Measurements from ENCODE around the gene KIAA0319L. TPM values are rescaled to one million over a fixed set of nuclear protein-coding genes. Genes with fewer than 3 reads are reported as not detected.
"Not testable (repeated sequence)": the region's sequence is repeated elsewhere in the genome, so short reads cannot be mapped to it uniquely, and the experiment has no call there.

KIAA0319L gene
- total RNA-seq, 1 donor from 2014 or later: 74.7 TPM

GRCh38 chr1:35585281-35585680 lies 28.1 kb upstream of the KIAA0319L start:
- H3K36me3 Mint-ChIP-seq (ENCODE audit: unreplicated experiment): no peaks in the 10 kb centered on the region
- peaks cover 3% of the 10 kb centered on the region for H3K9me3 Mint-ChIP-seq (ENCODE audit: unreplicated experiment)
- H3K27me3 Mint-ChIP-seq (ENCODE audit: unreplicated experiment): peaks cover 8% of the 10 kb centered on the region
- no peak overlapping the region for H3K27ac Mint-ChIP-seq (ENCODE audit: unreplicated experiment)
- H3K4me3 Mint-ChIP-seq (ENCODE audit: unreplicated experiment): no peak overlapping the region
- no peak for DNase-seq
- H3K4me1 Mint-ChIP-seq (ENCODE audit: low read depth, unreplicated experiment): peaks cover 2% of the 10 kb centered on the region
- TF ChIP-seq, protein P1, sequence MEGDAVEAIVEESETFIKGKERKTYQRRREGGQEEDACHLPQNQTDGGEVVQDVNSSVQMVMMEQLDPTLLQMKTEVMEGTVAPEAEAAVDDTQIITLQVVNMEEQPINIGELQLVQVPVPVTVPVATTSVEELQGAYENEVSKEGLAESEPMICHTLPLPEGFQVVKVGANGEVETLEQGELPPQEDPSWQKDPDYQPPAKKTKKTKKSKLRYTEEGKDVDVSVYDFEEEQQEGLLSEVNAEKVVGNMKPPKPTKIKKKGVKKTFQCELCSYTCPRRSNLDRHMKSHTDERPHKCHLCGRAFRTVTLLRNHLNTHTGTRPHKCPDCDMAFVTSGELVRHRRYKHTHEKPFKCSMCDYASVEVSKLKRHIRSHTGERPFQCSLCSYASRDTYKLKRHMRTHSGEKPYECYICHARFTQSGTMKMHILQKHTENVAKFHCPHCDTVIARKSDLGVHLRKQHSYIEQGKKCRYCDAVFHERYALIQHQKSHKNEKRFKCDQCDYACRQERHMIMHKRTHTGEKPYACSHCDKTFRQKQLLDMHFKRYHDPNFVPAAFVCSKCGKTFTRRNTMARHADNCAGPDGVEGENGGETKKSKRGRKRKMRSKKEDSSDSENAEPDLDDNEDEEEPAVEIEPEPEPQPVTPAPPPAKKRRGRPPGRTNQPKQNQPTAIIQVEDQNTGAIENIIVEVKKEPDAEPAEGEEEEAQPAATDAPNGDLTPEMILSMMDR (IDR thresholded peaks at IDR 0.05; ENCODE audit: partially characterized antibody, unreplicated experiment): no peak

GRCh38 chr1:35581621-35582020 lies 24.4 kb upstream of the KIAA0319L start:
- not testable (repeated sequence) for H3K27ac Mint-ChIP-seq (ENCODE audit: unreplicated experiment); H3K36me3 Mint-ChIP-seq (ENCODE audit: unreplicated experiment); H3K4me3 Mint-ChIP-seq (ENCODE audit: unreplicated experiment); H3K9me3 Mint-ChIP-seq (ENCODE audit: unreplicated experiment); H3K4me1 Mint-ChIP-seq (ENCODE audit: low read depth, unreplicated experiment); DNase-seq; H3K27me3 Mint-ChIP-seq (ENCODE audit: unreplicated experiment)

- H3K4me1 Mint-ChIP-seq (ENCODE audit: low read depth, unreplicated experiment): peaks cover 4% of the 10 kb centered on the region
- peaks cover 11% of the 10 kb centered on the region for H3K27me3 Mint-ChIP-seq (ENCODE audit: unreplicated experiment)
Observed at GRCh38 chr1:35580949-35581388, 23.8 kb upstream of the KIAA0319L start.

GRCh38 chr1:35577071-35577998 lies 20.1 kb upstream of the KIAA0319L start:
- TF ChIP-seq, protein P1 (IDR thresholded peaks at IDR 0.05; ENCODE audit: partially characterized antibody, unreplicated experiment): no peak
- DNase-seq: no peak
- Mint-ChIP-seq H3K4me3 (ENCODE audit: unreplicated experiment) (peak overlapping the region; percentile 36), H3K27ac (ENCODE audit: unreplicated experiment) (no peak overlapping the region), H3K27me3 (ENCODE audit: unreplicated experiment) (peaks cover 27% of the 10 kb centered on the region), H3K36me3 (ENCODE audit: unreplicated experiment) (peaks cover 5% of the 10 kb centered on the region), H3K9me3 (ENCODE audit: unreplicated experiment) (peaks cover 6% of the 10 kb centered on the region), H3K4me1 (ENCODE audit: low read depth, unreplicated experiment) (peaks cover 4% of the 10 kb centered on the region)

More at GRCh38 chr1:35580949-35581388, 23.8 kb upstream of the KIAA0319L start:
- TF ChIP-seq, protein P1 (IDR thresholded peaks at IDR 0.05; ENCODE audit: partially characterized antibody, unreplicated experiment): no peak
- no peak overlapping the region for H3K27ac Mint-ChIP-seq (ENCODE audit: unreplicated experiment)
- DNase-seq: no peak
- H3K9me3 Mint-ChIP-seq (ENCODE audit: unreplicated experiment): peaks cover 2% of the 10 kb centered on the region
- H3K36me3 Mint-ChIP-seq (ENCODE audit: unreplicated experiment): no peaks in the 10 kb centered on the region
- no peak overlapping the region for H3K4me3 Mint-ChIP-seq (ENCODE audit: unreplicated experiment)

DNA sequence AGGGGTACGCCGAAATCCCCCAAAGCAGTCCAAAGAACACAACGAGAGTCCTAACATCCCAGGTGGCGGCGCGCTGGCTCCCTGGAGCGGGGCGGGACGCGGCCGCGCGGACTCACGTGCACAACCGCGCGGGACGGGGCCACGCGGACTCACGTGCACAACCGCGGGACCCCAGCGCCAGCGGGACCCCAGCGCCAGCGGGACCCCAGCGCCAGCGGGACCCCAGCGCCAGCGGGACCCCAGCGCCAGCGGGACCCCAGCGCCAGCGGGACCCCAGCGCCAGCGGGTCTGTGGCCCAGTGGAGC lies 19.5 kb upstream of the KIAA0319L start:
- H3K27ac Mint-ChIP-seq (ENCODE audit: unreplicated experiment); H3K9me3 Mint-ChIP-seq (ENCODE audit: unreplicated experiment); DNase-seq; H3K36me3 Mint-ChIP-seq (ENCODE audit: unreplicated experiment); H3K4me1 Mint-ChIP-seq (ENCODE audit: low read depth, unreplicated experiment): not testable (repeated sequence)
- peaks cover 27% of the 10 kb centered on the region for H3K27me3 Mint-ChIP-seq (ENCODE audit: unreplicated experiment)
- peak overlapping the region; percentile 64 for H3K4me3 Mint-ChIP-seq (ENCODE audit: unreplicated experiment)

All from glutamatergic neuron (in vitro differentiated cells).